ENCODE data around the gene PTPRT. TPM values are rescaled to one million over a fixed set of nuclear protein-coding genes. Genes with fewer than 3 reads are reported as not detected.

PTPRT gene
- total and polyA plus RNA-seq, 2 of the 4 experiments (the other 2 are of a cell fraction), result not detected

DNA sequence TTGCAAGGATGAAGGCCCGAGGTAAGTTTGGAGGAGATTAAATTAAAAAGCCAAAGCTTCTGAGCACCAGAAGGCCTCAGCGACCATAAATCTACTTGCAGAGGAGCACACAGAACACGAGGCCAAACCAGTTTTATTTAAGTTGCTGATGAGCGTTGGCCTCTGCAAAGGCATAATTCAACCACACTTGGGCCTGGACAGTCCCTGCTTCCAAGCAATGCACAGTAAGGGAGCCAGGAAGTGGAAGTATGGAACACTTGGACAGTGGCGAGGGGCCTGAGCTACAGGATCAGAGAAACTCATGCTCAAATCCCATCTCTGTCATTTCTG is 92.8 kb downstream of the PTPRT start:
- intact Hi-C loops (cut with micrococcal nuclease), result no loop called here
- H3K9me3 ChIP-seq (ENCODE audit: control insufficient read depth, insufficient read depth, low read length), result peaks cover 32% of the 10 kb centered on the region

More for the DNA sequence above, 92.8 kb downstream of the PTPRT start:
- no peak for DNase-seq
- Histone ChIP-seq H2AFZ (replicated peaks; ENCODE audit: low read length, poor library complexity) (no peak overlapping the region), H2BK15ac (ENCODE audit: low read depth, low read length) (no peak overlapping the region), H3K36me3 (ENCODE audit: control insufficient read depth, insufficient read depth, low read length) (no peaks in the 10 kb centered on the region), H3K18ac (ENCODE audit: low read depth, low read length) (no peak overlapping the region), H3K56ac (ENCODE audit: extremely low read depth, insufficient read depth, low read length) (no peak overlapping the region), H3K14ac (replicated peaks; ENCODE audit: low read depth, low read length) (no peak overlapping the region), H4K20me1 (ENCODE audit: insufficient read depth, low read length) (no peaks in the 10 kb centered on the region), H4K91ac (ENCODE audit: insufficient read depth, low read depth, low read length) (no peak overlapping the region), H2AK9ac (replicated peaks; ENCODE audit: low read depth, low read length, poor library complexity) (no peak overlapping the region), H2BK5ac (ENCODE audit: low read depth, low read length, poor library complexity, severe bottlenecking) (no peak overlapping the region), H3K4me2 (ENCODE audit: low read depth, low read length) (no peak overlapping the region), H3K23ac (ENCODE audit: low read depth, low read length) (no peak overlapping the region), H3K27me3 (ENCODE audit: control insufficient read depth, insufficient read depth, low read length) (no peaks in the 10 kb centered on the region), H4K8ac (ENCODE audit: low read depth in 2 of 2, low read length in 2 of 2) (no peak overlapping the region), H3K9me1 (ENCODE audit: insufficient read depth, low read length) (no peaks in the 10 kb centered on the region), H2AK5ac (ENCODE audit: low read depth, low read length) (no peak overlapping the region), H3K4me3 (ENCODE audit: insufficient read depth, low read depth, low read length) (no peak overlapping the region), H3K79me1 (ENCODE audit: low read depth in 1 of 2, low read length in 2 of 2) (no peaks in the 10 kb centered on the region), H4K5ac (ENCODE audit: low read depth, low read length) (no peak overlapping the region), H3K4me1 (ENCODE audit: control insufficient read depth, insufficient read depth, low read length) (no peaks in the 10 kb centered on the region), H3K27ac (ENCODE audit: insufficient read depth, low read length) (no peak overlapping the region), H2BK20ac (ENCODE audit: low read depth, low read length) (no peak overlapping the region), H2BK120ac (ENCODE audit: low read depth, low read length) (no peak overlapping the region), H3K9ac (ENCODE audit: low read depth, low read length) (no peak overlapping the region), H3K4ac (ENCODE audit: low read depth, low read length) (no peak overlapping the region)
- WGBS, 2 experiments (ENCODE audit: extremely low coverage in 2 of 2, insufficient read length in 1 of 2), result 8% methylated on average over 2 of the region's 5 CpGs; no CpG with 5 or more reads in 1 of the 2 experiments
- dilution Hi-C loops (cut with HindIII; ENCODE audit: low sequenced_read_pairs, unreplicated experiment), result no loop called here
- TF ChIP-seq ELK1 (IDR thresholded peaks at IDR 0.05; ENCODE audit: borderline replicate concordance, low read depth, low read length) (no peak), SMC3 (IDR thresholded peaks at IDR 0.05; ENCODE audit: low read depth, low read length) (no peak), POLR2A (IDR thresholded peaks at IDR 0.05; ENCODE audit: low read depth, low read length) (no peak), CEBPB (IDR thresholded peaks at IDR 0.05; ENCODE audit: low read depth, low read length) (no peak), CHD1 (IDR thresholded peaks at IDR 0.05; ENCODE audit: low read depth, low read length) (no peak), RAD21 (IDR thresholded peaks at IDR 0.05; ENCODE audit: low read length) (no peak), CTCF (conservative IDR thresholded peaks at IDR 0.05; ENCODE audit: low read depth, low read length) (no peak)
- ATAC-seq (ENCODE audit: low read depth), result no peak
- POLR2A ChIA-PET (ENCODE audit: unreplicated experiment), result no interaction called here
- CTCF ChIA-PET, result no interaction called here
- no TSS peak for BruUV-seq (replicated peaks)
- in situ Hi-C loops (cut with MboI; ENCODE audit: low sequenced_read_pairs), result no loop called here

All from IMR-90 (cell line).